NOMO-1 treated with dmso at 0.1 percent for 144 hours (cell line): ENCODE measurements around the gene FTO.

Experiments
- DNase-seq: peaks from one replicate; lab custom pipeline; 2025; ENCODE audit not compliant: unreplicated experiment; lab: John Stamatoyannopoulos, UW

Gene FTO

GRCh38 chr16:53781023-53781605 lies 77.2 kb downstream of the FTO start:
- no peak for DNase-seq

- DNase-seq = no peak
These were observed 78.2 kb downstream of the FTO start for GRCh38 chr16:53782148-53782547.

- DNase-seq = no peak
These were observed 80.3 kb downstream of the FTO start for GRCh38 chr16:53784291-53784690.

- DNase-seq = no peak
These were observed 81.1 kb downstream of the FTO start for GRCh38 chr16:53785044-53785443.

- DNase-seq = no peak
These were observed 82.0 kb downstream of the FTO start for GRCh38 chr16:53785916-53786315.

GRCh38 chr16:53787423-53787822 lies 83.5 kb downstream of the FTO start:
- no peak for DNase-seq

GRCh38 chr16:53789137-53789536 lies 85.2 kb downstream of the FTO start:
- DNase-seq = no peak

GRCh38 chr16:53792161-53792951 lies 88.4 kb downstream of the FTO start:
- no peak for DNase-seq

- DNase-seq = no peak
These were observed 99.5 kb downstream of the FTO start for GRCh38 chr16:53803451-53803850.

- no peak for DNase-seq
These were observed 100.0 kb downstream of the FTO start for GRCh38 chr16:53803998-53804397.

- DNase-seq = peak; percentile 24
These were observed 100.5 kb downstream of the FTO start for GRCh38 chr16:53804467-53804866.

- DNase-seq = no peak
These were observed 101.2 kb downstream of the FTO start for GRCh38 chr16:53805113-53805512.

GRCh38 chr16:53805752-53806151 lies 101.8 kb downstream of the FTO start:
- DNase-seq = no peak

GRCh38 chr16:53809088-53809932 lies 105.4 kb downstream of the FTO start:
- no peak for DNase-seq

- DNase-seq = no peak
These were observed 109.0 kb downstream of the FTO start for GRCh38 chr16:53812914-53813313.

GRCh38 chr16:53814801-53815200 lies 110.8 kb downstream of the FTO start:
- no peak for DNase-seq

- peak; percentile 68 for DNase-seq
These were observed 112.4 kb downstream of the FTO start for GRCh38 chr16:53816211-53816836.

- no peak for DNase-seq
These were observed 113.3 kb downstream of the FTO start for GRCh38 chr16:53817117-53817755.

GRCh38 chr16:53817812-53818550 lies 114.0 kb downstream of the FTO start:
- no peak for DNase-seq

- DNase-seq = no peak
These were observed 117.5 kb downstream of the FTO start for GRCh38 chr16:53821487-53821886.
